HEK293 (cell line): ENCODE measurements around the gene CCNA2.

Source experiments
- ZBTB7A ChIP-seq: fragments of 450-650 bp; formaldehyde crosslinking; IDR thresholded peaks from 2 replicates; pipeline ENCODE4 v1.5.1; 2016; ENCODE audit warnings: low read depth, missing biosample characterization, missing genetic modification characterization
- ZNF140 ChIP-seq: fragments of 450-650 bp; formaldehyde crosslinking; IDR thresholded peaks from 2 replicates; pipeline ENCODE4 v1.5.1; 2016; ENCODE audit warnings: missing biosample characterization, missing genetic modification characterization
- ZNF623 ChIP-seq: fragments of 450-650 bp; formaldehyde crosslinking; IDR thresholded peaks from 2 replicates; pipeline ENCODE4 v1.5.1; 2016; ENCODE audit warnings: missing biosample characterization, missing genetic modification characterization
- TF ChIP-seq, protein P1 (sequence below): fragments of 450-650 bp; formaldehyde crosslinking; IDR thresholded peaks from 2 replicates; pipeline ENCODE4 v1.5.1; 2016; ENCODE audit warnings: missing biosample characterization, missing genetic modification characterization
- TF ChIP-seq, protein P2 (sequence below): fragments of 450-650 bp; formaldehyde crosslinking; IDR thresholded peaks from 2 replicates; pipeline ENCODE4 v1.5.1; 2016; ENCODE audit warnings: missing biosample characterization, missing genetic modification characterization, borderline replicate concordance

DNA sequence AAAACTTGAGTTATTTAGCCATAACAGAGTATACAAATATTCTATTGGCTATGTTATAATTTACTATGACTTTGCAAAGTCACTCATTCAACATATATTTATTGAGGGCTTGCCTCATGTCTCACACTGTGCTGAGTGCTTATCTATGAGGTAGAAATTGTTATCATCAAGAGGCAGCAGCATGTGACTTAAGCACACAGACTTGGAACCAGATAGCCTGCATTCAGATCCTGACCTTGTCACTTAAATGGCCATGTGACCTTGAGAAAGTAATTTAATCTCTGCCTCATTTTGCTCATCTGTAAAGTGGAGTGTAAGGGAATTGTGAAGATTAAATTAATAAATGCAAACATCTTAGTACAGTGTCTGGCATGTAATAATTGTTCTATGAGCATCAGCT is 32.7 kb downstream of the CCNA2 start:
- TF ChIP-seq ZNF140 (tag by site-specific recombination) (no peak), ZBTB7A (tag by site-specific recombination) (no peak), ZNF623 (tag by site-specific recombination) (no peak)
- TF ChIP-seq, protein P1, sequence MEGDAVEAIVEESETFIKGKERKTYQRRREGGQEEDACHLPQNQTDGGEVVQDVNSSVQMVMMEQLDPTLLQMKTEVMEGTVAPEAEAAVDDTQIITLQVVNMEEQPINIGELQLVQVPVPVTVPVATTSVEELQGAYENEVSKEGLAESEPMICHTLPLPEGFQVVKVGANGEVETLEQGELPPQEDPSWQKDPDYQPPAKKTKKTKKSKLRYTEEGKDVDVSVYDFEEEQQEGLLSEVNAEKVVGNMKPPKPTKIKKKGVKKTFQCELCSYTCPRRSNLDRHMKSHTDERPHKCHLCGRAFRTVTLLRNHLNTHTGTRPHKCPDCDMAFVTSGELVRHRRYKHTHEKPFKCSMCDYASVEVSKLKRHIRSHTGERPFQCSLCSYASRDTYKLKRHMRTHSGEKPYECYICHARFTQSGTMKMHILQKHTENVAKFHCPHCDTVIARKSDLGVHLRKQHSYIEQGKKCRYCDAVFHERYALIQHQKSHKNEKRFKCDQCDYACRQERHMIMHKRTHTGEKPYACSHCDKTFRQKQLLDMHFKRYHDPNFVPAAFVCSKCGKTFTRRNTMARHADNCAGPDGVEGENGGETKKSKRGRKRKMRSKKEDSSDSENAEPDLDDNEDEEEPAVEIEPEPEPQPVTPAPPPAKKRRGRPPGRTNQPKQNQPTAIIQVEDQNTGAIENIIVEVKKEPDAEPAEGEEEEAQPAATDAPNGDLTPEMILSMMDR = no peak
- TF ChIP-seq, protein P2, sequence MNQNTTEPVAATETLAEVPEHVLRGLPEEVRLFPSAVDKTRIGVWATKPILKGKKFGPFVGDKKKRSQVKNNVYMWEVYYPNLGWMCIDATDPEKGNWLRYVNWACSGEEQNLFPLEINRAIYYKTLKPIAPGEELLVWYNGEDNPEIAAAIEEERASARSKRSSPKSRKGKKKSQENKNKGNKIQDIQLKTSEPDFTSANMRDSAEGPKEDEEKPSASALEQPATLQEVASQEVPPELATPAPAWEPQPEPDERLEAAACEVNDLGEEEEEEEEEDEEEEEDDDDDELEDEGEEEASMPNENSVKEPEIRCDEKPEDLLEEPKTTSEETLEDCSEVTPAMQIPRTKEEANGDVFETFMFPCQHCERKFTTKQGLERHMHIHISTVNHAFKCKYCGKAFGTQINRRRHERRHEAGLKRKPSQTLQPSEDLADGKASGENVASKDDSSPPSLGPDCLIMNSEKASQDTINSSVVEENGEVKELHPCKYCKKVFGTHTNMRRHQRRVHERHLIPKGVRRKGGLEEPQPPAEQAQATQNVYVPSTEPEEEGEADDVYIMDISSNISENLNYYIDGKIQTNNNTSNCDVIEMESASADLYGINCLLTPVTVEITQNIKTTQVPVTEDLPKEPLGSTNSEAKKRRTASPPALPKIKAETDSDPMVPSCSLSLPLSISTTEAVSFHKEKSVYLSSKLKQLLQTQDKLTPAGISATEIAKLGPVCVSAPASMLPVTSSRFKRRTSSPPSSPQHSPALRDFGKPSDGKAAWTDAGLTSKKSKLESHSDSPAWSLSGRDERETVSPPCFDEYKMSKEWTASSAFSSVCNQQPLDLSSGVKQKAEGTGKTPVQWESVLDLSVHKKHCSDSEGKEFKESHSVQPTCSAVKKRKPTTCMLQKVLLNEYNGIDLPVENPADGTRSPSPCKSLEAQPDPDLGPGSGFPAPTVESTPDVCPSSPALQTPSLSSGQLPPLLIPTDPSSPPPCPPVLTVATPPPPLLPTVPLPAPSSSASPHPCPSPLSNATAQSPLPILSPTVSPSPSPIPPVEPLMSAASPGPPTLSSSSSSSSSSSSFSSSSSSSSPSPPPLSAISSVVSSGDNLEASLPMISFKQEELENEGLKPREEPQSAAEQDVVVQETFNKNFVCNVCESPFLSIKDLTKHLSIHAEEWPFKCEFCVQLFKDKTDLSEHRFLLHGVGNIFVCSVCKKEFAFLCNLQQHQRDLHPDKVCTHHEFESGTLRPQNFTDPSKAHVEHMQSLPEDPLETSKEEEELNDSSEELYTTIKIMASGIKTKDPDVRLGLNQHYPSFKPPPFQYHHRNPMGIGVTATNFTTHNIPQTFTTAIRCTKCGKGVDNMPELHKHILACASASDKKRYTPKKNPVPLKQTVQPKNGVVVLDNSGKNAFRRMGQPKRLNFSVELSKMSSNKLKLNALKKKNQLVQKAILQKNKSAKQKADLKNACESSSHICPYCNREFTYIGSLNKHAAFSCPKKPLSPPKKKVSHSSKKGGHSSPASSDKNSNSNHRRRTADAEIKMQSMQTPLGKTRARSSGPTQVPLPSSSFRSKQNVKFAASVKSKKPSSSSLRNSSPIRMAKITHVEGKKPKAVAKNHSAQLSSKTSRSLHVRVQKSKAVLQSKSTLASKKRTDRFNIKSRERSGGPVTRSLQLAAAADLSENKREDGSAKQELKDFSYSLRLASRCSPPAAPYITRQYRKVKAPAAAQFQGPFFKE = no peak
